ENCODE data around the gene MTCL1.
A peak's percentile ranks its signal among the peaks of the same experiment; 100 is the strongest.

Gene MTCL1

DNA sequence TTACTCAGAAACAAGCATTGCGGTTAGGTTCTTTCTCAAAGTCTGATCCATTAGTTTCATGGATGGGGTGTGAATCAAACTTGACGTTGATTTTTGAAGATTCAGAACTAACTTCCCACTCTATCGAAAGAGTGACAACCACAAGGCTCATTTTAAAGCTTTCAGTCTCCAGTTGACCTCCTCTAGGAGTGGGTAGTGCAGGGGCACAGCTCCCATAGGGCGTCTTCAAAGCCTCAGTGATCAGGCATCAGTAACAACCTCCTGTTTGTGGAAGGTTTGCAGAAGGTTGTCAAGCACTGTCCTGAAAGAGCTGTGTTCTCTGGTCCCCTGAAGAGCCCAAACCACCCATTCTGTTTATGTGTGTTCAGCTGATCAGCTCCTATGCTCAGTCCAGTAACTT lies 10.2 kb downstream of the MTCL1 start:
- DNase-seq, result no peak

DNA sequence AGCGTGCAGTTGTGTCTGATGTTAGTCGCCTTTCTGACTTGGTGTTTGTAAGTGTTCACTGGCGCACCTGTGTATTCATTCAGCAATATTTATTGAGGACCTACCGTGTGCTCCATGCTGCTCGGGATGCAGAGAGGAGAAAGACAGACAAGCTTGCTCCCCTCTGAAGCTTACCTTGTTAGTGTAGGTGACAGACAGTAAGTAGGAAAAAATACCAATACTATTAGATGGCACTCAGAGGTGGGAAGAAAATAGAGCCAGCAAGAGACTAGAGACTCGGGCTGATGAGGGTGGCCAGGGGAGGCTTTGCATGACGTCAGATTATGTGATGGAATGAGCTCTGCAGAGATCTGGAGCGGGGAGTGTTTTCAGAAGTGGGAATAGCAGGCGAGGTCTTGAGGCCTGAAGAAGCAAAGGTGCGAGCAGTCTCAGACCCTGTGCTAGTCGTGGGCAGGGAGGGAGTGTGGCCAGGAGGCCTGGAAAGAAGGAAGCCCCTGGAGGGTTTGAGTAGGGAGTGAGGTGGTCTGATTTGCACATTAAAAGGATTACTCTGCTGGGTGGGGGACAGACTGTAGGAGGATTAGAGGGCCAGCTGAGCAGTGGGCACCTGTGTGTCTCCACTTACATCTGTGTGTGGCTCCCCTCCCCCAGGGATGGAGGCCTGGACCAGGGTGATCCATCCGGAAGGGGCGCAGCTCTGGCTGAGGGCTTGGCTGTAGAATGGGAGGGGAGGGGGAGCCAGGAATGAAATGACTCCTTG lies 11.8 kb downstream of the MTCL1 start:
- DNase-seq, result no peak

DNA sequence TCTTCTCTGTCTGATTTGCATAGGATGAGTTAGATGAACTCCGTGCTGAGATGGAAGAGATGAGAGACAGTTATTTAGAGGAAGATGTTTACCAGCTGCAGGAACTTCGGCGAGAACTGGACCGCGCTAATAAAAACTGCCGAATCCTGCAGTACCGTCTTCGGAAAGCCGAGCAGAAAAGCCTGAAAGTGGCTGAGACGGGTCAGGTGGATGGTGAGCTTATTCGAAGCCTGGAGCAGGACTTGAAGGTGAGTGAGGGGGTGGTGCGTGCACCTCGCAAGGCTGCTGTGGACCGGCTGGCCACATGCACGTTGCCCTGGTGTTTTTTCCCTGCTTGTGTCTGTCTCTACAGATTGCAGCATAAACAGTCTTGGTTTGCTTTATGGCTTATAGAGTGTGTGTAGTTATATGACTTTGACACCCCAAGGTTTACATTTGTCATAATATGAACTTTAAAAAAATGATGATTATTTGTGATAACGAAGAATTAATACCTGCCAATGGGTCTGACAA lies 13.1 kb downstream of the MTCL1 start:
- DNase-seq, result no peak

DNA sequence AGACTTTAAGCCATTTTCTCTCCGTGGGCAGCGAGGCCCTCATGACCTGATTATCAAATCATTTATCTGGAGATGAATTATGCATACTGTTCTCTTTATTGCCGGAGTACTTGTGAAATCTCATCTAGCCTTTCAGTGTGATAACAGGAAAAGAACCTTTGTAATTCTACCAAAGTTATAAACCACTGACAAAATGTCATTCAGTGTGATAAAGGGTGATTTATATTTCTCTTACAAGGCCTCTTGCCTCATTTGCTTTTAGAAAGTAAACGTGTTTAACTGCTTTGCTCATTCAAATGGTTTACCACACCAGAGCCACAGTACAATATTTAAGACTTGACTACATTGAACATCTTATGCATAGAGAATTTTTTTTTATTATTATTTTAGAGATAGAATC lies 13.8 kb downstream of the MTCL1 start:
- DNase-seq, result no peak

DNA sequence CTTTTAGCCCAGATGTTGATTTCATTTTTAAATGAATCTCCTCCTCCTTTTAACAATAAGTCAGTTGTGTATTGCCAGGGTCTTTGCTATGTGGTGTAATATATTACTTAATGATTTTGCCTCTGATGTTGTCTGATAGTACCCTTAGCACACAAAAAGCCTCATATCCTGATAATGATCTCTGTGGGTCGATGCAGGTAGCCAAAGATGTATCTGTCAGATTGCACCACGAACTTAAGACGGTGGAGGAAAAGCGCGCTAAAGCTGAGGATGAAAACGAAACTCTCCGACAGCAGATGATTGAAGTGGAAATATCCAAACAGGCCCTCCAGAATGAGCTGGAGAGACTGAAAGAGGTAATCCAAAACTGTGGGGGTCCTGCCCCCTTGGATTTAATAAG lies 14.8 kb downstream of the MTCL1 start:
- DNase-seq, result no peak

DNA sequence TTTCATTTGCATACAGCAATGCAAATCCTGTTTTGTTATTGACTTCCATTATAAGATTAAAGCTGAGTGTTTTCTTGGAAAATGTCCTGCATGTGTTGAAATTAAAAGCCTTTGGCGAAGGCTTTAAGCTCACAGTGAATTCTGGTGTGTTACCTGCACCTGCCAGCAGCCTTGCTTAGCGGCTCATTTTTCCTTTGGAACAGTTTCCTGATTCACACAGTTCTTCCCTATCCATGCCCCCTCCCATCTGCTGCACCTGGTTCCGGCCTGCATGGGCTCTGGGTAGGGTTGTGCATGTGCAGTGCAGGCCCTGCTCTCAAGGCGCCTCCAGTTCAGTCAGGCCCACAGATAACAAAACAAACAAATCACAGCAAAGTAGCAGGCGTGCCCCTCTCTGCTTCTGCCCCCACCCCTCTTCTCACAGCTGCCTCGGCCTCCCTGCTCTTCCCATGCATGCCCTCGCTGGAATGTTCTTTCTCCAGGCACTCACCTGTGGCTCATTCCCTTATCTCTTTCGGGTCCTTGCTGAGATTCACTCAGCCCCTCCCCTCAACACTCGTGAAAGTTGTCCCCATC lies 15.8 kb downstream of the MTCL1 start:
- DNase-seq, result no peak

DNA sequence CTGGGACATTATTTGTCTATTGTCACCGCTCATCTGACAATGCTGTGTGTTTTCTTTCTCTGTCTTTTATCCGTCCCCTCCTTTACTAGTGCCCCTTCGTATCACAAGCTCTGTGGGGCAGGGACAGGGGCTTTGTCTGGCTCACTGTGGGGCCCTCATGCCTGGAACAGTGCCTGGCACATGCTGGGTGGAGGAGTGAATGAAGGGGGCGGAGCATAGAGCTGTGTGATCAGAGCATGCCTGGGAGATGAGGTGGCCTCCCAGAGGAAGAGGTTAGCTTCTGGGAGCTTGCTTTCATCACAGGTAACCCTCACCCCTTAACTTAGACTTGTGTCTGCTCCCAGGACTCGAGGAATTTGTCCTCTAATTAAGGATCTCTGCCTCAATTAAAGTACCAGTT lies 16.4 kb downstream of the MTCL1 start:
- no peak for DNase-seq

DNA sequence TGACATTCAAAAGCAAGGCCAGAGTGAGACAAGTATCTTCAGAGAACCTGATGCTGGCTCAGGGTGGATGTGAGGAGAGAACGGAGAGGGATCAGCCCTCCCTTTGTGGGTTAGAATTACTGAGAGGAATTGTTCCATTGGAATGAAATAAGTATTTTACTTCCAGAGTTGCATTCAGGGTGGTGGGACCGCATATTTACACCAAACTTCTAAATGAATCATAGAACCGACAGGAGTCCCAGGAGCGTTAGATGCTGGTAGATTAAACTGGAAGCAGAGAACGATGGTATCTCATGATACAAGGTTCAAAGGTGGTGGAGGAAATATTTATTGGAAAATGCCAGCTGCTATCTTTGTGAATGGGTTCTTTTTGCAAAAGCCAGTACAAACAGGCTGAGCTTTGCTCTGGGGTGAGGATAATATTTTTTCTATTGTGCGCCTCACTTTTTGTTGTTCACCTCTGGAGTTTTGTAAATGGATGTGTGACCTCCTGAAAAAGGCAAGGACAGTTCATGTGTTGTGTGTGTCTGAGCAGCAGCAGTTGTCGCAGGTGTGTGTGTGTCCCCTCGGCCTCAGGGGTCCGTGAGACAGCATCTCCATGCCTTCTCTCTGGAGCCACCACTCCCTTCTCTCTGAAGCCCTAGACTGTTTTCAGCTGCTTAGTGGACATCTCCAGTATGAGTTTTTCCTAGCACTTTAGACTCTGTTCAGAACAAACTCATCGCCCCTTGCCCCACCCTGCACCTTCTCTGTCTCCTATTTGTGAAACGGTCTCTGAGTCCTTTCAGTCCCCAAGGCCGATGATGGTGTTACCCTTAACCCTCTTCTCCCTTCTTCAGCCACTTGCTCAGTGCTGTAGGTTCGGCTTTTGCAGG lies 17.8 kb downstream of the MTCL1 start:
- DNase-seq, result no peak

DNA sequence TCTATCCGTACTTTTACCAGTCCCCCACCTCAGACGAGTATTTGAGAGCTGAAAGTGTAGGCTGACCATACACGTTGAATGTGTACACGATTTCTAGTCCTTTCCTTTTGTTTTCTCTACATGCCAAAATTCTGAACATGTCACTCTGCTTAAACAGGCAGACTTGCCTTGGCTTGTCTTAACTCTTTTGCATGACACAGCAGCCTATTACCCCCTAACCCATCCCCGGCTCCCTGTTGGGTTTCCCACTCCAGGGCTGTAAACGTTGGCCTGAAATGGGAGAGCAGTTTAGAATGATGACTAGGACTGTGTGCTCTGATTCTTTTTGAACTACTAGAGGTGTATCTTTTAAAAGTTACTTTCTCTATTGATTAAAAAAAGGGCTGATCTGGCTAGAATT lies 19.1 kb downstream of the MTCL1 start:
- DNase-seq, result no peak

DNA sequence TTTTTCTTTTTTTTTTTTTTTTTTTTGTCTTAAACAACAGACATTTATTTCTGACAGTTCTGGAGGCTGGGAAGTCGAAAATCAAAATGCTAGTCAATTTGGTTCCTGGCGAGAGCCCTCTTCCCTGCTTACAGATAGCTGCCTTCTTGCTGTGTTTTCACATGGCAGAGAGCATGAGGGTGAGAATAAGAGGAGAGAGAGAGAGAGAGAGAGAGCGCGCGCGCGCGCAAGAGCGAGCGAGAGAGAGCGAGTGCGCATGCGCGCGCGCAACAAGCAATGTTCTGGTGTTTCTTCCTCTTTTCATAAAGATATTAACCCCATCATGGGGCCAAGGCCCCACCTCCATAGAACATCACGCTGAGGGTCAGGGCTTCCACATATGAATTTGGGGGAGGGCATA lies 20.9 kb downstream of the MTCL1 start:
- no peak for DNase-seq

DNA sequence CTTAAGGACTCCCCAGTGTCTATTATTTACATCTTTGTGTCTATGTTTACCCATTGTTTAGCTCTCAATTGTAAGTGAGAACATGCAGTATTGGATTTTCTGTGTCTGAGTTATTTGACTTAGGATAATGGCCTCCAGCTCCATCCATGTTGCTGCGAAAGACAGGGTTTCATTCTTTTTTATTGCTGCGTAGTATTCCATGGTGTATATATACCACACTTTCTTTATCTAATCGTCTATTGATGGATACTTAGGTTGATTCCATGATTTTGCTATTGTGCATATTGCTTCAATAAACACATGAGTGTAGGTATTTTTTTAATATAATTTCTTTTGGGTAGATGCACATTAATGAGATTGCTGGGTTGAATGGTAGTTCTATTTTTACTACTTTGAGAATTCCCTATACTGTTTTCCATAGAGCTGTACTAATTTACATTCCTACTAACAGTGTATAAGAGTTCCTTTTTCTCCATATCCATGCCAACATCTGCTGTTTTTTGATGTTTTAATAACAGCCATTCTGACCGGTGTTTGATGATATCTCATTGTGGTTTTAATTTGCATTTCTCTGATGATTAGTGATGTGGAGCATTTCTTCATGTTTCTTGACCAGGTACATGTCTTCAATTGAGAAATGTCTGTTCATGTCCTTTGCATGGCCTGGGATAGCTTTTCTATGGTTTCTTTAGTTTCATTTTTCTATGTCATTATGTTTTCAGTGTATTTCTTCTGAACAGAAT lies 21.8 kb downstream of the MTCL1 start:
- no peak for DNase-seq

DNA sequence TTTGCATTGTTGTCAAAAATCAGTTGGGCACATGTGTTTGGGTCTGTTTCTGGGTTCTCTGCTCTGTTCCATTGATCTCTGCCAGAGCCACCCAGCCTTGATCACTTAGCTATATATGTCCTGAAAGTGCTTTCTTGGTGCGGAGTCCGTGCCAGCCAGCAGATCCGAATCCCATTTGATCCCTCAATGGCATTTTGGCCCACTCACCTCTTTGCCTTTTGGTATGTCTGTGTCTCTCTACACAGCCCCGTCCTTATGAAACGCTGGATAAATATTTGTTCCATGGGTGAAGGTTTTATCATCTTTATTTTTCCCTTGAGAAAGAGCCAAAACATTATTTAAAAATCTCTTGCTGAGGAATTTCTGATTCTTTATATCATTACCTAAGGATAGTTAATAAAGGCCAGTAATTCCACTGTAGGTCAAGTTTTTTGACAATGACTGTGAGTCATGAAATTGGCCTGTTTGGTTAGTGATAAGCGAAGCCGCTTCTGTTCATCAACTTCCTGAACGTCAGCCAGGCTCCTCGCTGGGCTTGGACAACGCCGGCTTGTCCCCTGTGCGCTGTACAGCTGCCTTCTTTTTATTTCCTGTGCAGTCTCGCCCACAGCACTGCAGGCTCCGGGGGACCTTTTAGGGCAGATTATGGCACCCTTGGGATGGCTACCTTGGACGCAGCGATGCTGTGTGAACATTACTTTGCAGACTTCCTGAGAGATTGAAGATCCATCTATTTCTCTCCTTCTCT lies 24.9 kb downstream of the MTCL1 start:
- peak; percentile 22 to 25 (median 23) for DNase-seq

DNA sequence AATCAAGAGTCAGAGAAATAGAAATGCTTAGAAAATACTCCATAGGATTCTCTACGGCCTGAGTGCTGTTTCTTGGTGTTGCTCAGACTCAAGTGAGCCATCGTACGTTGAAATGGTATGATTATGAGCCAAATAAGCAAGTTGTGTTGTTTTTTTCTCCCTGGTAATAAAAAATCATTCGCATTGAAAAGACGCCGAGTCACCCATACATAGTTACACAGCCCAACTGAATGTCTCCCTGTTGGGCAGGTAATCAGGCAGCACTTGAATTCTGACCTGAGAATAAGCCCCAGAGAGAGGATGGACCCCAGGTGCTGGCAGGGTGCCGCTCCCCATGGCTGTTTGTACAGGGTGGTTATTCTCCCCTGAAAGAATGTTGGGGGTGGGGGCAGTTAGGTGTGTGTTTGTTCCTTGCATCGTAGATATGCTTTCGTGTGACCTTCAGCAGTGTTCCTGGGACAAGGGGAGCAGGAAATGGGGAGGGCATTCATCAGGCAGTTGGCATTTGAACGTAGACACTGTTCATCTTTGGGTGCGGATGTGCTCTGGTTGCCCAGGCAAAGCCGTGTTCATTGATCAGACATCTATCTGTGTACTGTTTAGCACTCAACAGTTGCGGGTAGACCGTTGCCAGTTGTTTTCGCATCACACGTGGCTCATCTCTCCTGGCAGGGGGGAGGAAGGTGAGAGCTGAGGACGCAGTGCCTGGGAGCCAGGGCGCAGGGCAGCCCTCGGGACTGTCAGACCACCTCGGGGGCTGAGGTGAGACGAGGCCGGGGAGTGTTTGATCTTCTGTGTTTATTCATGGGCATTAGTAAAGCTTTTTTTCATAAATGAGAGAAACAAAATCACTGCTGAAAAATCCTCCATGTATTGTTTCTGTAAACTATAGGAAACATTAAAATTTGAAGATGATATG lies 27.3 kb downstream of the MTCL1 start:
- DNase-seq, result no peak

DNA sequence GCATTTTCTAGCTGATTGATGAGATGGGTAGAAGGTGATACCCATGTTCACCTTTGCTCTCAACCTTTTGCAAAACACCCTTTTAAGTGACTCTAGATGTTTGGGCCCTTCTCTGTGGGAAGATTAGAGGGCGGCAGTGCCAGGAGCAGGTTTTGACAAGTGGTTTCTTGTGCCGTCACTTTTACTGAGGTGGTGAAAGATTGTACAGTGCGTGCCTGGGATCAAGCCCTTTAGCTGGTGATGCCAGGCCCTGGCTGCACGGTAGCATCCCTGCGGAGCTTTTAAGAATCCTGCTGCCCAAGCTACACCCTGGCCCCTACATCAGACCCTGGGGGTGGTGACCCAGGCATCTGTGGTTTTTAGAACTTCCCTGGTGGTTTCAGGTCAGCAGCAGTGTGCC lies 29.1 kb downstream of the MTCL1 start:
- no peak for DNase-seq

DNA sequence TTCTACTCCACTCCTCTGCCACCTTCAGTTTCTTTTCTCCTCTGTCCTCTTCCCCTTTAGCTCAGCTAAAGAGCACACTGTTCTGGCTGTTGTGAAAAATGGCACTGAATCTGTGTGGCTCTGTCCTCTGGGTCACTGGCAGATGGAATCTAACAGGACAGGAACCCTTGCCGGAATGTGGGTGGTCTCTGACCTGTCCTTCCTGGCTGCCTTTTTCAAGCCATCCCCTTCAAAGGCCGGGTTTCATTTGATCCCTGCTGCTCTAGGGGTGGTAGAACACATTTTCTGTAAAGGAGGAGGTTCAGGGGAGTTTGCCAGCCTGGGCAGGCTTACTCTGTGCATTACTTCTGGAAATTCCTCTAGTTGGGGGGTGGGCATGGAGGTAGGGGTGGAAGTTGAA lies 29.9 kb downstream of the MTCL1 start:
- no peak for DNase-seq

DNA sequence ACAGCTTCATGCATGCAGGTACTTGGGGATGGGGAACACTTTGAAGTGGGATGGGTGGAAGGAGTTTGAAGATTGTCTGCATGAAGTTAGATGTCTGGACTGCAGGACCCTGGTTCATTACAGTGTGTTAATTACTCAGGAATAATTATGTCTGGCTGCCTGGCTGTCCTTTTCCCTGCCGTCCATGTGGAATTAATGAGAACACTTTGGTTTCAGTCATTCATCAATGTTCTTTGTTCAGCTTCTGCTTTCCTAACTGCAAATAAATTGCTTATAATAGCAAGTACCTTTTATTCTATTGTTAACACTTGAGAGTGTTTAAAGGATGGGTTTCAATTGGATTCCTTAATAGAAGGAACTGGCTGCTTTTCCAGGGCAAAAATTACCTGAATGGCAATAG lies 35.8 kb downstream of the MTCL1 start:
- DNase-seq, result no peak

DNA sequence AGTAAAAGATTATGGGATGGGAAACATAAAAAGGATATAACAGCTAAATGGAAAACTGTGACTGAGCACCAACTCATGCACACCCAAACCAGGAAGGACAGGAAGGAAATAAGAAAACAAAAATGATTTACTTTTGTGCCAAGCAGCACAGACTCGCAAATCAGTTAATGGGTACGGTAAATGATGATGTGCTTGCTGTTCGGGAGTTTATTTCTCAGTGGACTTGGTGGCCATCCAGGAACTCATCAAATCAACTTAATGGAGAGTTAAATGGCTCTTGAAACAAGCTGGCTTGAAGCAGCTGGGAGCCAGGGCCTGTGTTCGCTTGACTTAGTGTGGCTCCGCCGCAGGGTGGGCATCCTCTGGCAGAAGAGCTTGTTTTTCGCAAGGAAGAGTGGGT lies 36.2 kb downstream of the MTCL1 start:
- no peak for DNase-seq

DNA sequence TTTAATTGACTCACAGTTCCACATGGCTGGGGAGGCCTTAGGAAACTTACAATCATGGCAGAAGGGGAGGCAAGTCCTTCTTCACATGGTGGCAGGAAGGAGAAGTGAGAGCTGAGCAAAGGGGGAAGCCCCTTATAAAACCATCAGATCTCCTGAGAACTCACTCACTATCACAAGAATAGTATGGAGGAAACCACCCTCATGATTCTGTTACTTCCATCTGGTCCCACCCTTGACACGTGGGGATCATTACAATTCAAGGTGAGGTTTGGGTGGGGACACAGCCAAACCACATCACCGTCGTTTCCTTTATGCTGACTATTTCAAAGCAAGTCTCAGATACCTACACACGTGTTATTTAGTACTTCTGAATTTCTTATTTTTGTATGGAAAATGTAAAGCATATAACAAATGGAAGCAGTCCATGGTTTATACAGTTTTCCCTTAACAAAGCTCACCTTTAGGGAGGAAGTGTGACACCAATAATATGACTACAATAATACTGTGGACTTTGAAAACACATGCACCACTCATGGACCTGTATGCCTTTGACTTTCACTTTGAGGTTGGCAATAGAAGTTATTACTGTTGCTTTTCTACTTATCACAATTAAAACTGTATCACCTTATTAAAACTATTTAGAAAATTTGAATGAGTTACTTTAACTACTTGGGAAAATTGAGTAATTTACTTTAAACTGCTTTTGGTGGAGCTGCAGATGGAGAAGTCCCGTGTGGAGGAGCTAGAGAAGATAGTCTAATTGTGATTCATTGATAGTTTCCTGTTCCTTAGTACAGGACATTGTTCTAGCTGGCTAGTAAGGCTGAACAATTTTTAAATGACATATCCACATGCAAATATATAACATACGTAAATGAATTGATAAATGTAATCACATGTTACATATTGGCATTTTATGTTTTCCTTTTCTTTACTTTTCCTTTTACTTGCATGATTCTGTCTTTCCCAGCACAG lies 37.3 kb downstream of the MTCL1 start:
- no peak for DNase-seq

DNA sequence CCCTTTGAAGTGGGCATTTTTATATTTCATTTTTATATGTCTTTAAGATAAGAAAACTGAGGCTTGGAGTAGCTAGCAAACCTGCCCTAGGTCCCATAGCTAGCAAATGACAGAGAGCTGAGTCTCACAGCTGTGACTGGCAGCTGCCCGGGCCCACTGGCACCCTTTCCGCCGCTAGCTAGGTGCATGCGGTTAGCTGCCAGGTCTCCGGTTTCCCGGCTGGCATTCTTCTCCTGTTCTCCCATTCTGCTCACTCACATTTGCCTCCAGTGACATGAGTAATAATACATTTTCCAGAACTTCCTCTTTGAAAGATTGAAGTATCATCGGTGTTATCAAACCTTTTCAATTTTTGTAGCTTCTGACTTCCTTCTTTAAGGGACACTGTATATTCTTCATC lies 38.7 kb downstream of the MTCL1 start:
- peak in 1 of 3 donors; percentile 9 for DNase-seq

DNA sequence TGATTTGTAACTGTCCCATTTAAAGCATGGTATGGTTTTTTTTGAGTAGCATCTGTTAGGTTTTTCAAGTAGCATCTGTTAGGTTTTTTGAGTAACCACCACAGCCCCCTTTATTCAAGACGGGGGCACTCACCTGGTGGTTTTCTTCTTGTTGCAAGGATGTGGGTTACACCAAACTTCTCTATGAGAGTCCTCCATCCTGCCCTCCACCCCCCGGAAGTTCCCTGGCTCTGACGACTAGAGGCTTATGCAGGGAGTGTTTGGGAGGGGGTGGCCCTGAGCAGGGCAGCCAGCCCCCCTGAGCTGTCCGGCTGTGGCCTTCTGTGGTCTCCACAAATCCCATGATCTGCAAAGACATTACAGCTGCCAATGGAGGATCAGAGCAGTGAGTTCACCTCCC lies 39.3 kb downstream of the MTCL1 start:
- no peak for DNase-seq
